HG02852 (cell line): ENCODE data around the gene STOX1.
"Not testable (repeated sequence)": the region's sequence is repeated elsewhere in the genome, so short reads cannot be mapped to it uniquely, and the experiment has no call there.

Source experiments
- ATAC-seq: cut with Tn5 transposase; IDR thresholded peaks from one replicate; pipeline ENCODE4 v1.9.1; 2021; ENCODE audit warnings: mild to moderate bottlenecking, moderate library complexity; ENCODE audit not compliant: unreplicated experiment

Gene STOX1

DNA sequence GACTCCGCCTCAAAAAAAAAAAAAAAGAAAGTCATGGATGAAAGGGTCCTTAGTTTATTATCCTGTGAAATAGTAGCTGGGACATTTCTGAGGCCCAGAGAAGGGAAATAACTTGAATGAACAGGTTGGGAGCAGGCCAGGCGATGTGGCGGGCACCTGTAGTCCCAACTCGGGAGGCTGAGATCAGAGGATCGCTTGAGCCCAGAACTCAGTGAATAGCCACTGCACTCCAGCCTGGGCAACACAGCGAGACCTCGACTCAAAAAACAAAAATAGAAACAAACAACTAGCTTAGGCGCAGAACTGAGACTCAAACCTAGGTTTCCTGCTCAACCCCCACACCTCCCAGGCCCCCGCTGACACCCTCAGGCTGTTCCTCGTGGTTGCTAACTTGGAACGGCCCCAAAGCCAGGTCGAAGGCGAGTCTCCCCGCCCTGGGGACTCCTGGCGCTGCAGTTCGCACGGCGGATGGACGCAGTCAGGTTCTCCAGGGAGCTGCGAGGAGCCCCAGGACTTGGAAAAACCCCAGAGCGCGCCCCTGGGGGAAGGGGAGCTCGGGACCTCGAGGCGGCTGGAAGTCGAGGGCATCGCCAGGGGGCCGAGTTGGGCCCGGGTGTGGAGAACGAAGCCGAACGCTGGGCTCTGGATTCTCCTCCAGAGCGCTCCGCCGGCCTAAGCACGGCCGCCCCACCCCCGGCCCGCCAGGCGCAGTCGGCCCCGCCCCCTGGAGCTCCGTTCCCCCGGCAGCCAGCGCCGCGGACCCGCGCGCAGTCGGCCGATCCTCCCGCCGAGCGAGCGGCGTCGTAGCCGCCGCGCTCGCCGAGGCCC is at the start of gene STOX1:
Gene STOX1, plus strand, starts transcription at position 768 of the 828 bp plus-strand sequence. CDS start 93 bp downstream, outside the sequence.
- ATAC-seq = no peak

- ATAC-seq = no peak
Observed at GRCh38 chr10:68781613-68782574, 45.4 kb upstream of the STOX1 start.

DNA sequence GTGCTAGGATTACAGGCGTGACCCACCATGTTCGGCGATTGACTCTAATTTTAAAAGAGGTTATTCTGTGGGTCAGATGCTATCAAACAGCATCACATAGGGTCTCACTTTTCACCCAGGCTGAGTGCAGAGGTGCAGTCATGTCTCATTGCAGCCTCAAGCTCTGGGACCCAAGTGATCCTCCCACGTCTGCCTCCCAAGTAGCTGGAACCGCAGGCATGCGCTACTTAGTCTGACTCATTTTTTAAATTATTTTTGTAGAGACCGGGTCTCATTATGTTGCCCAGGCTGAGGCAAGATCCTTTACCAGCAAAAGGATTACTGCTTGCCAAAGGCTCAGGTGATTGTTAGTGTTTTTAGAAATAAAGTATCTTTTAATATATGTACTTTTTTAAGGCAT is 42.9 kb upstream of the STOX1 start:
- no peak for ATAC-seq

DNA sequence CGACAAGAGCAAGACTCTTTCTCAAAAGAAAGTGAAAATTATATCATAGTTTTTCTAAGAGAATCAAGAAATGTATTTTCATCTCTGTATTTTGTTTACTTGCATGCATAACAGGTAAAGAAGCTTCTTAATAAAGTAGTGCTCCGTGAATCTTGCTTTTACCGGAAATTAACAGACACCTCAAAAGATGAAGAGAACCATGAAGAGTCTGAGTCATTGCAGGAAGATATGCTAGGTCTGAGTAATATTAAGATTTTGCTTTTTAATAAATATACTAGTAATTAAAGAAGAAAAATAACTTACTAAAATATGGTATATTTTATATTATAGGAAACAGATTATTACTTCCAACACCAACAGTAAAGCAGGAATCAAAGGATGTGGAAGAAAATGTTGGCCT is 39.5 kb upstream of the STOX1 start:
- ATAC-seq = no peak

DNA sequence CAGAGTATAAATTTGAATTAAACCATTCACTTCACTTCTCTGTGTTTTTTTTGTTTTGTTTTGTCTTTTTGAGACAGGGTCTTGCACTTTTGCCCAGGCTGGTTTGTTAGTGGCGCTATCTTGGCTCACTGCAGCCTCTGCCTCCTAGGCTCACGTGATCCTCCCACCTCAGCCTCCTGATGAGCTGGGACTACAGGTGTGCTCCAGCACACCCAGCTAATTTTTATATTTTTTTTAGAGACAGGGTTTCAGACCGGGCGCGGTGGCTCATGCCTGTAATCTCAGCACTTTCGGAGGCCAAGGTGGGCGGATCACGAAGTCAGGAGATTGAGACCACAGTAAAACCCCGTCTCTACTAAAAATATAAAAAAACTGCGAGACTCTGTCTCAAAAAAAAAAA is 36.9 kb upstream of the STOX1 start:
- no peak for ATAC-seq

DNA sequence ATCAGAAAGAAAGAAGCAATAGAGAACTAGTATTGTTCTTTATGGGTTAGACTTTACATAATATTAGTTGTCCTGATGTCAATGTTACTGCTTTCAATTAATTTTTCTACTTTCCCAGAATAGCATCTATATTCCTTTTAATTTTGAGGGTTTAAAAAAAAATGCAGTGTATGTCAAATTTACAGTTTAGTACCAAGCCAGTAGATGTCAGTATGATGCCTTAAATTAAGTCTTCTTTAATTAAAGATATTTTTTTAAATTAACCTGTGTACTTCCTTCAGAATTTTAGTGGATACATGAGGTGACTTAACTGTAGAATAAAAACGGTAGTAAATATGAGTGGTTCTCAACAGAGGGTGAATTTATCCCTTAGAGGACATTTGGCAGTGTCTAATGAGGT is 35.2 kb upstream of the STOX1 start:
- no peak for ATAC-seq

DNA sequence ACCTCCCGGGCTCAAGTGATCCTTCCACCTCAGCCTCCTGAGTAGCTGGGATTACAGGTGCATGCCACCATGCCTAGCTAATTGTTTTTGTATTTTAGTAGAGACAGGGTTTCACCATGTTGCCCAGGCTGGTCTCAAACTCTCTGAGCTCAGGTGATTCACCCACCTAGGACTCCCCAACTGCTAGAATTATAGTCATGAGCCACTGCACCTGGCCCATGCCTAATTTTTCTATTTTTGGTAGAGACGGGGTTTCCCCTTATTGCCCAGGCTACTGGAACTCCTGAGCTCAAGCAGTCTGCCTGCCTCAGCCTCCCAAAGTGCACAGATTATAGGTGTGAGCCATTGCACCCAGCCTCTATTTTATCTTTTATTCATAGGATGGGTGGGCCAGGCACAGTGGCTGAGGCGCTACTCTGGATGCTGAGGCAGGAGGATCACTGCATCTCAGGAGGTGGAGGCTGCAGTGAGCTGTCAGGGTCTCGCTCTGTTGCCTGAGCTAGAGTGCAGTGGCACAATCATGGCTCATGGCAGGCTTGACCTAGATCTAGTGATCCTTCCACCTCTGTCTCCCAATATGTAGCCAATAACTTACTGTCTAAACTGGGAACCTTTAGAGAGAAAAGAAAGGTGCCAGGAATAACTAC is 31.3 kb upstream of the STOX1 start:
- ATAC-seq = no peak

GRCh38 chr10:68796605-68797004 is 30.7 kb upstream of the STOX1 start:
- no peak for ATAC-seq

DNA sequence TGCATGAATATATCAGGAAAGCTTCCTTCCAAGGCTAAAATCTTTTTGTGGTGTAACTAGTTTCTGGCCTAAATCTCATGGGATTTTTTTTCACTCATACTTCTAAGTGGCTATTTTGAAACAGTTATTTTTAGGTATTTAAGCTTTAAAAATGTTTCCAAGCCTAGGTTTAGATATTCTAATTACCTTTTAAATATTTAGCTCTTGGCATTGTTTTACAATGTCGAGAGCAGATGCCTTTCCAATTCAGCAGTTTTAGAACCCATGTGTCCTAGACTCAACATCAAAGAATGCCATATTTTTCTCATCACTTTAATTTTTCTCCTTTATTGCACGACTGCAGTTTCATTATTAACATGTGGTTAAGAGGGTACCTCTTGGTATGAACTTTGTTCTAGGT is 27.1 kb upstream of the STOX1 start:
- no peak for ATAC-seq

DNA sequence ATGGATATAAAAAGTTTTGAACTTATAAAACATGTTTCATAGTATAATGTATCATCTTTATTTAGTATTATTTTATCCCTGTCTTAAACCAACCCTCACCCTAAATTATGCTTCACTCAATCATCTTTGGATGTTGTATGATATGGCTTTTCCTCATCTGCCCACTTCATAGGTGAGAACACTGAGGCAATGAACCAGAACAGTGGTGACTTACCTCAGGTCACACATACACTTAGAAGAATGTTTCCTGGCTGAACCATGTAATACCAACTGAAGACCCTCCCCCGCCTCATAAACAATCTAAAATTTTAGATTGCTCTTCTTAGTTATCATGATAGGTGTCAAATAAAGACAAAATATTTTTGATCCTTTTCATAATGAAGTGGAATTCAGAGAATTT is 22.6 kb upstream of the STOX1 start:
- no peak for ATAC-seq

- ATAC-seq = not testable (repeated sequence)
Observed at GRCh38 chr10:68810830-68811229, 16.5 kb upstream of the STOX1 start.

DNA sequence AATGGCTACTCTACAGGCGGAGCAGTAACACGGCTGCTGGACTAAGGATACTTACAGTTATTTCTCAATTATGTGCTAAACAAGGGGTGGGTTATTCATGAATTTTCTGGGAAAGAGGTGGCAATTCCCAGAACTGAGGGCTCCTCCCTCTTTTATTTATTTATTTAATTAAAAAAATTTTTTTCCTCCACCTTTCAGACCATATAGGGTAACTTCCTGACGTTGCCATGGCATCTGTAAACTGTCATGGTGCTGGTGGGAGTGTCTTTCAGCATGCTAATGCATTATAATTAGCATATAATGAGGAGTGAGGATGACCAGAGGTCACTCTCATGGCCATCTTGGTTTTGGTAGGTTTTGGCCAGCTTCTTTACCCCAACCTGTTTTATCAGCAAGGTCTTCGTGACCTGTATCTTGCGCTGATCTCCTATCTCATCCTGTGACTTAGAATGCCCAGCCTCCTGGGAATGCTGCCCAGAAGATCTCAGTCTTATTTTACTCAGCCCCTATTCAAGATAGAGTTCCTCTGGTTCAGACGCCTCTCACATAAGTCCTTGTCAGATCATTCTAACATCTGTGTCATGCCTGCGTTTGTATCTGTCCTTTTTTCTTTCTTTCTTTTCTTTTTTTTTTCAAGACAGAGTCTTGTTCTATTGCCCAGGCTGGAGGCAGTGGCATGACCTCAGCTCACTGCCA is 15.9 kb upstream of the STOX1 start:
- no peak for ATAC-seq

GRCh38 chr10:68812420-68812819 is 14.9 kb upstream of the STOX1 start:
- ATAC-seq = no peak

- ATAC-seq = no peak
Observed at GRCh38 chr10:68813559-68813958, 13.8 kb upstream of the STOX1 start.

DNA sequence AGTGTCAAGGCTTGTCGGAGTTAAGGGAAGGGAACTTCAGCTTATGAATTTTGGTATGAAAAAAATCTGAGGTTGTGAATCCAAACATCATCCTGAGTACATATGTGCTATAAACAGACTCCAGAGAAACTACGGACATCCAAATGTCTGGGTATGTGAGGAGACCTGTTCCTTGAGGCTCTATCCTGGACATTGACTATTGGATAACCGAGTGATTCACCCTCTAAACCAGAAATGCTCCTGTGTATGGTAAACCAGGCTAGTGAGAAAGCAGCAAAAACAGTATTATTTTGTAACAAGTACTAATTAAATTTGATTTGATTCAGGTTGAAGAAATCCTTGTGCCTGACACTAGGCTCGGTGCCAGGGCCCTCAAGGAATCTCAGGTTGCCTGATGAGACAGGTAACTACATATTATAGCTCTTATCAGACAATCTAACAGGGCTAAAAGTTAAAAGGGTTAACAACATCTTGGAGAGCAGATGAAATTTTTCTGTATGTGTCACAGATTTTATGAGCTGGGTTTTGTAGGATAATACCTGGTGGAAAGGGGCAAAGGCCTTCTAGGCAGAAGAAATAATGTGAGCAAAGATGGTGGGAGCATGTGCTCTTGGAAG is 10.4 kb upstream of the STOX1 start:
- ATAC-seq = no peak

GRCh38 chr10:68820359-68820758 is 7.0 kb upstream of the STOX1 start:
- not testable (repeated sequence) for ATAC-seq

GRCh38 chr10:68822626-68823025 is 4.7 kb upstream of the STOX1 start:
- not testable (repeated sequence) for ATAC-seq

- ATAC-seq = not testable (repeated sequence)
Observed at GRCh38 chr10:68827592-68827959, 245 bp downstream of the STOX1 start.

DNA sequence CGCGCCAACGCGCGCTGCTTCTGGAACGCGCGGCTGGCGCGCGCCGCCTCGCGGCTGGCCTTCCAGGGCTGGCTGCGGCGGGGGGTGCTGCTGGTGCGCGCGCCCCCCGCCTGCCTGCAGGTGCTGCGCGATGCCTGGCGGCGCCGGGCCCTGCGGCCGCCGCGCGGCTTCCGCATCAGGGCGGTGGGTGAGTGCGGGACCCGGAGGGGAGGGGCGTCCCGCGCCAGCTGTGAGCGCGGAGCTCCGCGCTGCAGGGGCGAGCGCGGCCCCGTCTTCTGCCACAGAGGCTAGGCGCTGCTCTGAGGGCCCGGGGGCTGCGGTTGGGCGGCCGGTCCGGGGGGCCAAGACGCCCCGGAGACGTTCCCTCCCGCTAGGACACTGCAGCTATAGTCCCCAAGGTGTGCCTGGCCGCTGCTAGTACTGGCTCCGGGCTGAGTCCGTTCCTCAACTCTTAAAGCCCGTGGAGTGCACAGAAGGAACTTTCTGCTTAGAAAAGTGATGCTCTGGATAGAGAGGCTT is 811 bp downstream of the STOX1 start:
- ATAC-seq = not testable (repeated sequence)

GRCh38 chr10:68828833-68829232 is 1.5 kb downstream of the STOX1 start:
- ATAC-seq = no peak
